22Rv1 (cell line): Measurements from ENCODE around the gene ZRSR2.
"Not testable (repeated sequence)": the region's sequence is repeated elsewhere in the genome, so short reads cannot be mapped to it uniquely, and the experiment has no call there.

ENCODE experiments used
- H3K27ac ChIP-seq: fragments of 450-650 bp; 2 replicates; pipeline ENCODE4 v1.5.1; 2017
- CTCF ChIP-seq: fragments of 450-650 bp; IDR thresholded peaks from 2 replicates; pipeline ENCODE4 v1.5.1; 2017; ENCODE audit warnings: mild to moderate bottlenecking
- ZFX ChIP-seq: fragments of 450-650 bp; IDR thresholded peaks from 2 replicates; pipeline ENCODE4 v1.6.1; 2017; ENCODE audit warnings: antibody characterized with exemption, borderline replicate concordance

ZRSR2 gene

GRCh38 chrX:15820106-15821073 is 30.1 kb downstream of the ZRSR2 start:
- TF ChIP-seq ZFX = no peak
- TF ChIP-seq CTCF = no peak
- H3K27ac ChIP-seq = no peak overlapping the region

GRCh38 chrX:15822922-15823321 is 32.6 kb downstream of the ZRSR2 start:
- no peak for TF ChIP-seq ZFX
- H3K27ac ChIP-seq = no peak overlapping the region

- H3K27ac ChIP-seq = no peak overlapping the region
- TF ChIP-seq CTCF = no peak
- TF ChIP-seq ZFX = no peak
Measured at GRCh38 chrX:15825936-15826335, 35.7 kb downstream of the ZRSR2 start.

GRCh38 chrX:15829217-15829616 is 38.9 kb downstream of the ZRSR2 start:
- no peak for TF ChIP-seq CTCF
- no peak for TF ChIP-seq ZFX
- no peak overlapping the region for H3K27ac ChIP-seq

- not testable (repeated sequence) for H3K27ac ChIP-seq
Measured at GRCh38 chrX:15831347-15831746, 41.1 kb downstream of the ZRSR2 start.

GRCh38 chrX:15834053-15834452 is 43.8 kb downstream of the ZRSR2 start:
- TF ChIP-seq CTCF (no peak), ZFX (no peak)
- no peak overlapping the region for H3K27ac ChIP-seq

- TF ChIP-seq ZFX (no peak), CTCF (no peak)
- no peak overlapping the region for H3K27ac ChIP-seq
Measured at GRCh38 chrX:15834827-15835595, 44.7 kb downstream of the ZRSR2 start.

- no peak for TF ChIP-seq ZFX
- TF ChIP-seq CTCF = no peak
- H3K27ac ChIP-seq = no peak overlapping the region
Measured at GRCh38 chrX:15838017-15838416, 47.7 kb downstream of the ZRSR2 start.
